GM21367 (cell line): ENCODE measurements around the gene BSG.

Experiments used
- ATAC-seq: cut with Tn5 transposase; IDR thresholded peaks from one replicate; pipeline ENCODE4 v1.9.1; 2021; ENCODE audit not compliant: unreplicated experiment

Gene BSG

GRCh38 chr19:539429-540030 is 32.9 kb upstream of the BSG start:
- ATAC-seq = no peak

- ATAC-seq = no peak
Measured at GRCh38 chr19:540867-541637, 31.3 kb upstream of the BSG start.

DNA sequence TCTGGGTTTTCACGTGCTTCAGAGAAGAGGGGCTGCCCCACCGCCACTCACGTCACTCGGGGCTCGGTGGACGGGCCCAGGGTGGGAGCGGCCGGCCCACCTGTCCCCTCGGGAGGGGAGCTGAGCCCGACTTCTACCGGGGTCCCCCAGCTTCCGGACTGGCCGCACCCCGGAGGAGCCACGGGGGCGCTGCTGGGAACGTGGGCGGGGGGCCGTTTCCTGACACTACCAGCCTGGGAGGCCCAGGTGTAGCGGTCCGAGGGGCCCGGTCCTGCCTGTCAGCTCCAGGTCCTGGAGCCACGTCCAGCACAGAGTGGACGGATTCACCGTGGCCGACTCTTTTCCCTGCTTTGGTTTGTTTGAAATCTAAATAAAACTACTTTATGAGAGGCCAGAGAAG is 30.7 kb upstream of the BSG start:
- ATAC-seq = no peak

GRCh38 chr19:542173-542866 is 30.1 kb upstream of the BSG start:
- no peak for ATAC-seq

DNA sequence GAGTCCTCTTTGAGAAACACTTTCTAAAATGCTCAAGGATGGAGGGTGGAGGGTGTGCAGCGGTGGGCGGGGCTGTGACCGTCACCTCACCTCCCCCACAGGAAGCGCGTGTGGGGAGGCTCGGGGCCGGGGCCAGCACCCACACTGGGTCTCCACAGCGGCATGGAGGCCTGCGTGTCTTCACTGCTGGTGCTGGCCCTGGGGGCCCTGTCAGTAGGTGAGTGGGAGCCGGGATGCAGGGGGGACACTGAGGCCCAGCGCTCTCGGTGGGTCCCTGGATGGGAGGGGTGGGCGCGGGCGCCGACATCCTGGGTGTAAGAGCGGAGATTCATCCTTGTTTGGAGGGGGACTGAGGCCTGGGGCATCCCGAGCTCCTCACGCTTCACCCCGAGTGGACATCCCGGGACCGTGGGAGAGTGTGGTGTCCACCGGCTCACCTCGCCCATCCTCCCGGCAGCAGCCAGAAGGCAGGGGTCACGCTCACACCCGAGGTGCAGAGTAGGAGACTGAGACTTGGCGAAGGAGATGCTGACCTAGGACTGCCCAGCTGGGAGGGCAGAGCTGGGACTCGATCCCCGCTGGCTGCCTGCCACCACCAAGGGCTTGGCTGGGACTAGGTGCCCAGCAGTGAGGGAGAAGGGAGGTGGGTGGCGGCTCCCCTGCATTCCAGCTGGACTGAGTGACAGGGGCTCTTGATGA is 28.3 kb upstream of the BSG start, which contains the start of gene GZMM:
Gene GZMM (plus strand): TSS at position 144 of the 699 bp plus-strand sequence. CDS start 19 bp downstream, at position 163.
- ATAC-seq = no peak

GRCh38 chr19:547117-547516 is 25.3 kb upstream of the BSG start:
- no peak for ATAC-seq

GRCh38 chr19:547836-548720 is 24.3 kb upstream of the BSG start:
- ATAC-seq = no peak

DNA sequence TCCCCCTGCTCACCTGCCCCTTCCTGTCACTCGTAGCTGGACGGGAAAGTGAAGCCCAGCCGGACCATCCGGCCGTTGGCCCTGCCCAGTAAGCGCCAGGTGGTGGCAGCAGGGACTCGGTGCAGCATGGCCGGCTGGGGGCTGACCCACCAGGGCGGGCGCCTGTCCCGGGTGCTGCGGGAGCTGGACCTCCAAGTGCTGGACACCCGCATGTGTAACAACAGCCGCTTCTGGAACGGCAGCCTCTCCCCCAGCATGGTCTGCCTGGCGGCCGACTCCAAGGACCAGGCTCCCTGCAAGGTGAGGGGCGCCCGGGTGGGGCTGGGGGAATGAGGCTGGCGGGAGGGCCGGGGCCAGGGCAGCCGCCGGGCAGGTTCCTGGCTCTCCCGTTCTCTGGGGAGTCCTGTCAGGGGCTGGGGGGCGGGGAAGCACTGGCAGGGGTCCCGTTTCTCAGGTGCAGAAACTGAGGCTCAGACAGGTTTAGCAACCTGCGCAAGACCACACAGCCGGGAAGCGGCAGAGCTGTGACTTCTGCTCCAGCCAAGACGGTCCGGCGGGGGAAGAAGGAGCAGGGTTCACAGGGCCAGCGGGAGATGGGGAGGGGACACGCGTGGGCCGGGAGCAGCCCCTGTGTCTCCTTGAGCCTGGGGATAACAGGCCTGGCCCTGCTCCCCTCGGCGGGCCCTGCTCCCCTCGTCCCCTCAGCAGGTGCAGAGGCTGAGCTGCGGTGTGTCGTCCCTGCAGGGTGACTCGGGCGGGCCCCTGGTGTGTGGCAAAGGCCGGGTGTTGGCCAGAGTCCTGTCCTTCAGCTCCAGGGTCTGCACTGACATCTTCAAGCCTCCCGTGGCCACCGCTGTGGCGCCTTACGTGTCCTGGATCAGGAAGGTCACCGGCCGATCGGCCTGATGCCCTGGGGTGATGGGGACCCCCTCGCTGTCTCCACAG is 23.2 kb upstream of the BSG start:
- no peak for ATAC-seq

GRCh38 chr19:554817-555216 is 17.6 kb upstream of the BSG start:
- ATAC-seq = no peak

GRCh38 chr19:555474-555808 is 17.0 kb upstream of the BSG start:
- ATAC-seq = no peak

GRCh38 chr19:556611-557382 is 15.6 kb upstream of the BSG start:
- no peak for ATAC-seq

DNA sequence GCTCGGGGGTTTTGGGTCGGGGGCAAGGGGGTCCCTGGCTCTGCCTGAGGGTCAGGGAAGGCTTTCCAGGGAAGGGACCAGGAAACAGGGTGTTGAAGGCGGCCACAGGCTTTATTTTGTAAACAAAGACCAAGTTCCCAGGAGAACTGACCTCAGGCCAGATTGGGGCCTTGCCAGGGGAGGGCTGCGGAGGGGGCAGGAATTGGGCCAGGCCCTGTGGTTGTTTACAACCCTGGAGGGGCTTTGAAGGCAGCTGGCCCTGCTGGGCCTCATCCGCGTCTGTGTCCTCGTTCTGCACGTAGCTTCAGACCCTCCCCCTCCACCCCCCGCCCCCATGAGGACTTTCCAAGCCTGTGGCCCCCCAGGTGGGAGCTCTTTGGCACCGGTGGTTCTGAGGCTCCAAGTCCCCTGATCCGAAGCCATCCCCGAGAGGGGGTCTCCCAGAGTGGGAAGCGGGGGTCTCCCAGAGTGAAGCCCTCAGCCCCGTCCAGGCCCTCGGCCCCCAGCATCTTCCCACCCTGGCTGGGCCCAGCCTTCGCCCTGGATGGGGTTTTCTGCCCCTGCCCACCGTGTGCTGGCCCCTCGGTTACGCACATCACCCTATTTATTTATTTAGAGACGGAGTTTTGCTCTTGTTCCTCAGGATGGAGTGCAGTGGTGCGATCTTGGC is 13.5 kb upstream of the BSG start:
- no peak for ATAC-seq

DNA sequence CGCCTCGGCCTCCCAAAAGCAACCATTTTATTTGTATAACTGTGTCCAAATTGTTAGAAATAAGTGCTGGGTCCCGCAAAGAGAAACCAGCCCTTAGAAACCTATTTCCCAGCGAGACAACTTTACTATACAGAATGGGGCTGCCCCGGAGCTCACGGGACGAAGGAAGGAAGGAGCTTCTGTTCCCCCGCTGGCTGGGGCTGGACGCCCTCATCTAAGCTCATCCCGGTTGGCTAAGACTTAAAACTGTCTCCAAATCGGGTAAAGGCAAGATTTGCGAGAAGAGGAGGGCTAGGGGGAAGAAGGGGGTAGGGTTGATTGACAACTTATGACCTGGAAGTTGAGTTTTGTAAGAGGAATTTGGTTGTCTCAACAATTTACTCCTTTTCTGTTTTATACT is 12.3 kb upstream of the BSG start:
- no peak for ATAC-seq

GRCh38 chr19:566403-566802 is 6.0 kb upstream of the BSG start:
- ATAC-seq = no peak

GRCh38 chr19:566844-567243 is 5.6 kb upstream of the BSG start:
- ATAC-seq = no peak

- ATAC-seq = no peak
Measured at GRCh38 chr19:567296-567900, 5.0 kb upstream of the BSG start.

- no peak for ATAC-seq
Measured at GRCh38 chr19:570251-570686, 2.1 kb upstream of the BSG start.
